HL-60 (cell line): ENCODE results near the gene IFT81.

Source experiments
- DNase-seq, 2 experiments: peaks; one replicate each; pipeline ENCODE4 v3.0.0-alpha.2; 2010 to 2020; ENCODE audit warnings: low read depth in 1 of 2, low spot score in 1 of 2
- H3K27ac ChIP-seq: fragments of 250-450 bp; sonication (Bioruptor Pico); replicated peaks from 2 replicates; pipeline ENCODE4 v1.5.1; 2020; ENCODE audit warnings: mild to moderate bottlenecking, moderate library complexity
- H3K27me3 ChIP-seq: fragments of 250-450 bp; sonication (Bioruptor Pico); 2 replicates; pipeline ENCODE4 v1.5.1; 2021; ENCODE audit warnings: mild to moderate bottlenecking, moderate library complexity; ENCODE audit not compliant: insufficient read depth, poor library complexity, severe bottlenecking
- H3K4me3 ChIP-seq: replicated peaks from 2 replicates; pipeline ENCODE4 v1.5.1; 2011; ENCODE audit warnings: mild to moderate bottlenecking, control low read depth, low read length; ENCODE audit not compliant: insufficient read depth
- GABPA ChIP-seq: IDR thresholded peaks from 2 replicates; pipeline ENCODE4 v1.6.1; 2012; ENCODE audit warnings: low read depth
- POLR2AphosphoS5 ChIP-seq: IDR thresholded peaks from 2 replicates; pipeline ENCODE4 v1.6.1; 2012; ENCODE audit warnings: low read depth
- SPI1 ChIP-seq: IDR thresholded peaks from 2 replicates; pipeline ENCODE4 v1.6.1; 2012; ENCODE audit warnings: low read depth, mild to moderate bottlenecking, borderline replicate concordance
- TF ChIP-seq, protein P1 (sequence below): IDR thresholded peaks from one replicate; pipeline ENCODE4 v1.5.1; 2011; ENCODE audit warnings: low read length, control low read depth, inconsistent platforms; ENCODE audit not compliant: insufficient read depth
- TF ChIP-seq, protein P2 (sequence below): IDR thresholded peaks from 2 replicates; pipeline ENCODE4 v1.6.1; 2012; ENCODE audit warnings: low read depth; ENCODE audit not compliant: insufficient replicate concordance

The IFT81 gene

DNA sequence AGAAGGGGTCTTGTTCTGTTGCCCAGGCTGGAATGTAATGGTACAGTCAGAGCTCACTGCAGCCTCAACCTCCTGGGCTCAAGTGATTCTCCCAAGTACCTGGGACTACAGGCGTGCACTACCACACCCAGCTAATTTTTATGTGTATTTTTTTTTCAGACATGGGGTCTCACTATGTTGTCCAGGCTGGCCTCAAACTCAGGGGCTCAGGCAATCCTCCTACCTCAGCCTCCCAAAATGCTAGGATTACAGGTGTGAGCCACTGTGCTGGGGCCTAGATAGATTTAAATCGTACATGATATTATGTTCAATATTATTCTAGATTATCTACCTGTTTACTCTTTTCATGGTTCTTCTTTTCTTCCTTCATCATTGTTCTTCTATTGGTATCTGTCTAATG is 61.5 kb downstream of the IFT81 start:
- TF ChIP-seq, protein P1, sequence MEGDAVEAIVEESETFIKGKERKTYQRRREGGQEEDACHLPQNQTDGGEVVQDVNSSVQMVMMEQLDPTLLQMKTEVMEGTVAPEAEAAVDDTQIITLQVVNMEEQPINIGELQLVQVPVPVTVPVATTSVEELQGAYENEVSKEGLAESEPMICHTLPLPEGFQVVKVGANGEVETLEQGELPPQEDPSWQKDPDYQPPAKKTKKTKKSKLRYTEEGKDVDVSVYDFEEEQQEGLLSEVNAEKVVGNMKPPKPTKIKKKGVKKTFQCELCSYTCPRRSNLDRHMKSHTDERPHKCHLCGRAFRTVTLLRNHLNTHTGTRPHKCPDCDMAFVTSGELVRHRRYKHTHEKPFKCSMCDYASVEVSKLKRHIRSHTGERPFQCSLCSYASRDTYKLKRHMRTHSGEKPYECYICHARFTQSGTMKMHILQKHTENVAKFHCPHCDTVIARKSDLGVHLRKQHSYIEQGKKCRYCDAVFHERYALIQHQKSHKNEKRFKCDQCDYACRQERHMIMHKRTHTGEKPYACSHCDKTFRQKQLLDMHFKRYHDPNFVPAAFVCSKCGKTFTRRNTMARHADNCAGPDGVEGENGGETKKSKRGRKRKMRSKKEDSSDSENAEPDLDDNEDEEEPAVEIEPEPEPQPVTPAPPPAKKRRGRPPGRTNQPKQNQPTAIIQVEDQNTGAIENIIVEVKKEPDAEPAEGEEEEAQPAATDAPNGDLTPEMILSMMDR: no peak
- TF ChIP-seq SPI1: no peak
- TF ChIP-seq POLR2AphosphoS5: no peak
- no peak for TF ChIP-seq GABPA
- TF ChIP-seq, protein P2, sequence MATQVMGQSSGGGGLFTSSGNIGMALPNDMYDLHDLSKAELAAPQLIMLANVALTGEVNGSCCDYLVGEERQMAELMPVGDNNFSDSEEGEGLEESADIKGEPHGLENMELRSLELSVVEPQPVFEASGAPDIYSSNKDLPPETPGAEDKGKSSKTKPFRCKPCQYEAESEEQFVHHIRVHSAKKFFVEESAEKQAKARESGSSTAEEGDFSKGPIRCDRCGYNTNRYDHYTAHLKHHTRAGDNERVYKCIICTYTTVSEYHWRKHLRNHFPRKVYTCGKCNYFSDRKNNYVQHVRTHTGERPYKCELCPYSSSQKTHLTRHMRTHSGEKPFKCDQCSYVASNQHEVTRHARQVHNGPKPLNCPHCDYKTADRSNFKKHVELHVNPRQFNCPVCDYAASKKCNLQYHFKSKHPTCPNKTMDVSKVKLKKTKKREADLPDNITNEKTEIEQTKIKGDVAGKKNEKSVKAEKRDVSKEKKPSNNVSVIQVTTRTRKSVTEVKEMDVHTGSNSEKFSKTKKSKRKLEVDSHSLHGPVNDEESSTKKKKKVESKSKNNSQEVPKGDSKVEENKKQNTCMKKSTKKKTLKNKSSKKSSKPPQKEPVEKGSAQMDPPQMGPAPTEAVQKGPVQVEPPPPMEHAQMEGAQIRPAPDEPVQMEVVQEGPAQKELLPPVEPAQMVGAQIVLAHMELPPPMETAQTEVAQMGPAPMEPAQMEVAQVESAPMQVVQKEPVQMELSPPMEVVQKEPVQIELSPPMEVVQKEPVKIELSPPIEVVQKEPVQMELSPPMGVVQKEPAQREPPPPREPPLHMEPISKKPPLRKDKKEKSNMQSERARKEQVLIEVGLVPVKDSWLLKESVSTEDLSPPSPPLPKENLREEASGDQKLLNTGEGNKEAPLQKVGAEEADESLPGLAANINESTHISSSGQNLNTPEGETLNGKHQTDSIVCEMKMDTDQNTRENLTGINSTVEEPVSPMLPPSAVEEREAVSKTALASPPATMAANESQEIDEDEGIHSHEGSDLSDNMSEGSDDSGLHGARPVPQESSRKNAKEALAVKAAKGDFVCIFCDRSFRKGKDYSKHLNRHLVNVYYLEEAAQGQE: no peak
- no peak for DNase-seq
- H3K27ac ChIP-seq: no peak overlapping the region
- H3K27me3 ChIP-seq: no peaks in the 10 kb centered on the region
- H3K4me3 ChIP-seq: no peak overlapping the region

DNA sequence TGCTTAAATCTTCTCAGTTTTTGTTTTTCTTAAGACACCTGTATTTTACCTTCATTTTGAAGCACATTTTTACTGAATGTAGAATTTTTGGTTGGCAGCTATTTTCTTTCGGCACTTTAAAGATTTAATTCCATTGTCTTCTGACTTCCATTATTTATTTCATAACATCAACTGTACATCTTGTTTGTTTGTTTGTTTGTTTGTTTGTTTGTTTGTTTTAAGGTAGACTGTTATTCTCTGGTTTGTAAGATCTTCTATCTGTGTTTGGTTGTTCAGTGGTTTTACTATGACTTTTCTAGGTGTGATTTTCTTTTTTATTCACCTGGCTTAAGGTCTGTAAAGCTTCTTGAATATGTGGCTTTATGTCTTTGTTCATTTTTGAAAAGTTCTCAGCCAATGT is 61.9 kb downstream of the IFT81 start:
- DNase-seq: no peak
- H3K4me3 ChIP-seq: no peak overlapping the region
- TF ChIP-seq, protein P1: no peak
- TF ChIP-seq POLR2AphosphoS5: no peak
- TF ChIP-seq, protein P2: no peak
- TF ChIP-seq SPI1: no peak
- TF ChIP-seq GABPA: no peak
- H3K27ac ChIP-seq: no peak overlapping the region
- no peaks in the 10 kb centered on the region for H3K27me3 ChIP-seq

DNA sequence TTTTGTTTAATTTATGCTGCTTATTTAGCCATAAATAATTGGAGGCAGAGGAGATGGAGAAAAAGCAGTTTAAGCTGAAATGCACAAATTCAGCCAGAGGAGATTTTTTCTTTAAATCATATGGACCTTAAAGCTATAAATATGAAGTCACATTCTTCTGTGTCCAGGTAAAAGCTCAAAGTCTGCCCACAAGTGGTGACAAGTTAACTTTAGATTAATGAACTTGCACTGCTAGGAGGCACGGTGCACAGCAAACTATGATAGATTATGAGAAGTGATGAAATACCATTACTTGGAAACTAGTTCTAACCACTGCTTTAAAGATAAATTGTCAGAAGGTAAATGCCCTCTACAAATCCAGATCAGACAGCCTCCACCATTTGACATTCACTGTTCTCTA is 69.0 kb downstream of the IFT81 start:
- DNase-seq: no peak
- H3K27ac ChIP-seq: no peak overlapping the region
- TF ChIP-seq SPI1 (no peak), POLR2AphosphoS5 (no peak), GABPA (no peak)
- TF ChIP-seq, protein P2: no peak
- TF ChIP-seq, protein P1: no peak
- H3K4me3 ChIP-seq: no peak overlapping the region
- H3K27me3 ChIP-seq: no peaks in the 10 kb centered on the region
